HepG2 (cell line): ENCODE measurements around the gene APIP. TPM values are rescaled to one million over a fixed set of nuclear protein-coding genes. Genes with fewer than 3 reads are reported as not detected.
A peak's percentile ranks its signal among the peaks of the same experiment; 100 is the strongest.

ENCODE experiments used
- GTF2F1 ChIP-seq: fragments of 150-350 bp; IDR thresholded peaks from 2 replicates; pipeline ENCODE4 v1.6.1; 2014; ENCODE audit warnings: low read length
- HOXA7 ChIP-seq: sonication (generic); formaldehyde crosslinking; IDR thresholded peaks from 2 replicates; pipeline ENCODE4 v1.8.1; 2022; ENCODE audit warnings: mild to moderate bottlenecking, missing genetic modification reagents, moderate library complexity
- MTF1 ChIP-seq: sonication (generic); formaldehyde crosslinking; IDR thresholded peaks from 2 replicates; pipeline ENCODE4 v1.5.0; 2020; ENCODE audit warnings: missing genetic modification reagents
- PLRG1 ChIP-seq: fragments of 450-650 bp; conservative IDR thresholded peaks from 2 replicates; pipeline ENCODE4 v1.6.1; 2016
- POLR2G ChIP-seq: fragments of 200-400 bp; formaldehyde crosslinking; IDR thresholded peaks from 2 replicates; pipeline ENCODE4 v1.6.1; 2018; ENCODE audit warnings: mild to moderate bottlenecking, low read depth, low read length, moderate library complexity
- SNAPC5 ChIP-seq: sonication (generic); formaldehyde crosslinking; IDR thresholded peaks from 2 replicates; pipeline ENCODE4 v1.8.1; 2023; ENCODE audit warnings: mild to moderate bottlenecking, missing genetic modification reagents, borderline replicate concordance
- SYNCRIP ChIP-seq: fragments of 200-400 bp; formaldehyde crosslinking; IDR thresholded peaks from 2 replicates; pipeline ENCODE4 v1.6.1; 2018; ENCODE audit warnings: mild to moderate bottlenecking, low read depth, low read length; ENCODE audit not compliant: insufficient read depth
- THRA ChIP-seq: sonication (generic); formaldehyde crosslinking; IDR thresholded peaks from 2 replicates; pipeline ENCODE4 v1.4.0; 2020; ENCODE audit warnings: missing genetic modification reagents, borderline replicate concordance
- ZBTB34 ChIP-seq: sonication (generic); formaldehyde crosslinking; IDR thresholded peaks from 2 replicates; pipeline ENCODE4 v1.8.0; 2022; ENCODE audit warnings: mild to moderate bottlenecking, missing genetic modification reagents
- ZNF264 ChIP-seq: sonication (generic); formaldehyde crosslinking; IDR thresholded peaks from 2 replicates; pipeline ENCODE4 v1.4.0; 2020; ENCODE audit warnings: missing genetic modification reagents
- ZNF510 ChIP-seq: sonication (generic); formaldehyde crosslinking; IDR thresholded peaks from 2 replicates; pipeline ENCODE4 v1.4.0; 2020; ENCODE audit warnings: low read depth, mild to moderate bottlenecking, missing genetic modification reagents
- ZNF564 ChIP-seq: sonication (generic); formaldehyde crosslinking; IDR thresholded peaks from 2 replicates; pipeline ENCODE4 v1.8.1; 2023; ENCODE audit warnings: mild to moderate bottlenecking, missing genetic modification reagents
- ZNF576 ChIP-seq: sonication (generic); formaldehyde crosslinking; IDR thresholded peaks from 2 replicates; pipeline ENCODE4 v1.4.0; 2020; ENCODE audit warnings: mild to moderate bottlenecking, missing genetic modification reagents
- ZNF609 ChIP-seq: sonication (generic); formaldehyde crosslinking; IDR thresholded peaks from 2 replicates; pipeline ENCODE4 v1.4.0; 2020; ENCODE audit warnings: mild to moderate bottlenecking, missing genetic modification reagents, borderline replicate concordance
- polyA plus RNA-seq, 8 experiments: library from polyadenylated mRNA; depleted of rRNA in 3 of 8; stranded (reverse) in 7 of 8; unstranded in 1 of 8; fragments of >200 nt; fragmentation: Illumina TruSeq in 4 of 8; extraction: Trizol in 4 of 8; gene quantifications; 2 replicates each; pipeline versions ENCODE4 v1.2.1 to v1.2.3, GENCODE V29; 2011 to 2016; ENCODE audit warnings: low read depth in 4 of 8, missing spikeins in 1 of 8, mixed read lengths in 1 of 8; ENCODE audit not compliant: insufficient read depth in 1 of 8
- total RNA-seq, 5 experiments: library from RNA; depleted of rRNA; stranded (reverse); fragments of >200 nt; fragmentation: Illumina TruSeq; extraction: Trizol; gene quantifications; 2 replicates each; pipeline ENCODE4 v1.2.3, GENCODE V29; 2016; ENCODE audit warnings: low read depth in 1 of 5

APIP gene
- total and polyA plus RNA-seq, 2 of the 13 experiments (the other 11 are each of a cell fraction or from before 2014, with no cell fraction given) = 16.9 to 31.0 TPM

- TF ChIP-seq ZNF576 (CRISPR knock-in tag) (0 out of 2 replicates have a peak, but pooled peaks have one; percentile 40), THRA (peak; percentile 54; the same call in 1 of the 2 replicates), ZNF510 (CRISPR knock-in tag) (0 out of 2 replicates have a peak, but pooled peaks have one; percentile 59), ZNF609 (0 out of 2 replicates have a peak, but pooled peaks have one; percentile 57), HOXA7 (CRISPR knock-in tag) (0 out of 2 replicates have a peak, but pooled peaks have one; percentile 71), PLRG1 (no peak), MTF1 (CRISPR knock-in tag) (0 out of 2 replicates have a peak, but pooled peaks have one; percentile 35), SNAPC5 (CRISPR knock-in tag) (0 out of 2 replicates have a peak, but pooled peaks have one; percentile 17), SYNCRIP (no peak), ZNF564 (CRISPR knock-in tag) (peak; percentile 87; the same call in 1 of the 2 replicates), ZBTB34 (no peak), ZNF264 (CRISPR knock-in tag) (peak; percentile 63; the same call in 1 of the 2 replicates), POLR2G (peak; percentile 71), GTF2F1 (no peak)
These were observed at the start of gene APIP, which contains the start of gene PDHX (continued) for GRCh38 chr11:34916015-34916842.
